Hepatocyte (in vitro differentiated cells): ENCODE results near the gene ADGRL3.

Source experiments
- EZH2 ChIP-seq: fragments of 200-600 bp; sonication (generic); IDR thresholded peaks from 2 replicates; pipeline ENCODE4 v1.6.1; 2016; ENCODE audit warnings: antibody characterized with exemption, mild to moderate bottlenecking, borderline replicate concordance
- TF ChIP-seq, protein P1 (sequence below): fragments of 200-600 bp; sonication (generic); IDR thresholded peaks from 2 replicates; pipeline ENCODE4 v1.5.1; 2016; ENCODE audit warnings: antibody characterized with exemption, mild to moderate bottlenecking; ENCODE audit not compliant: poor library complexity

- TF ChIP-seq, protein P1, sequence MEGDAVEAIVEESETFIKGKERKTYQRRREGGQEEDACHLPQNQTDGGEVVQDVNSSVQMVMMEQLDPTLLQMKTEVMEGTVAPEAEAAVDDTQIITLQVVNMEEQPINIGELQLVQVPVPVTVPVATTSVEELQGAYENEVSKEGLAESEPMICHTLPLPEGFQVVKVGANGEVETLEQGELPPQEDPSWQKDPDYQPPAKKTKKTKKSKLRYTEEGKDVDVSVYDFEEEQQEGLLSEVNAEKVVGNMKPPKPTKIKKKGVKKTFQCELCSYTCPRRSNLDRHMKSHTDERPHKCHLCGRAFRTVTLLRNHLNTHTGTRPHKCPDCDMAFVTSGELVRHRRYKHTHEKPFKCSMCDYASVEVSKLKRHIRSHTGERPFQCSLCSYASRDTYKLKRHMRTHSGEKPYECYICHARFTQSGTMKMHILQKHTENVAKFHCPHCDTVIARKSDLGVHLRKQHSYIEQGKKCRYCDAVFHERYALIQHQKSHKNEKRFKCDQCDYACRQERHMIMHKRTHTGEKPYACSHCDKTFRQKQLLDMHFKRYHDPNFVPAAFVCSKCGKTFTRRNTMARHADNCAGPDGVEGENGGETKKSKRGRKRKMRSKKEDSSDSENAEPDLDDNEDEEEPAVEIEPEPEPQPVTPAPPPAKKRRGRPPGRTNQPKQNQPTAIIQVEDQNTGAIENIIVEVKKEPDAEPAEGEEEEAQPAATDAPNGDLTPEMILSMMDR: no peak
- no peak for TF ChIP-seq EZH2
Observed at GRCh38 chr4:61882381-61882780, 682.3 kb downstream of the ADGRL3 start.
